HepG2 (cell line): ENCODE results near the gene TMCC1. TPM values are rescaled to one million over a fixed set of nuclear protein-coding genes. Genes with fewer than 3 reads are reported as not detected.

ENCODE experiments used
- E2F1 ChIP-seq: sonication (generic); formaldehyde crosslinking; IDR thresholded peaks from 2 replicates; pipeline ENCODE4 v1.5.0; 2020; ENCODE audit warnings: missing genetic modification reagents
- E2F5 ChIP-seq: sonication (generic); formaldehyde crosslinking; conservative IDR thresholded peaks from 2 replicates; pipeline ENCODE4 v1.4.0; 2020; ENCODE audit warnings: missing genetic modification reagents
- ERF ChIP-seq: IDR thresholded peaks from 2 replicates; pipeline ENCODE4 v1.6.1; 2018; ENCODE audit warnings: missing biosample characterization, missing genetic modification reagents
- ESRRA ChIP-seq: sonication (generic); formaldehyde crosslinking; IDR thresholded peaks from 2 replicates; pipeline ENCODE4 v1.5.1; 2020; ENCODE audit warnings: mild to moderate bottlenecking, low read depth, missing genetic modification reagents
- GATAD1 ChIP-seq: IDR thresholded peaks from 2 replicates; pipeline ENCODE4 v1.6.1; 2016; ENCODE audit warnings: missing genetic modification reagents, missing compliant biosample characterization
- GMEB1 ChIP-seq: sonication (generic); formaldehyde crosslinking; IDR thresholded peaks from 2 replicates; pipeline ENCODE4 v1.5.1; 2020; ENCODE audit warnings: missing genetic modification reagents, mild to moderate bottlenecking, borderline replicate concordance
- HNRNPLL ChIP-seq: fragments of 200-400 bp; formaldehyde crosslinking; IDR thresholded peaks from 2 replicates; pipeline ENCODE4 v1.6.1; 2017; ENCODE audit warnings: mild to moderate bottlenecking, low read depth, low read length; ENCODE audit not compliant: poor library complexity, severe bottlenecking
- IRF1 ChIP-seq: sonication (generic); formaldehyde crosslinking; IDR thresholded peaks from 2 replicates; pipeline ENCODE4 v1.4.0; 2020; ENCODE audit warnings: low read depth, mild to moderate bottlenecking, missing genetic modification reagents
- MTF1 ChIP-seq: sonication (generic); formaldehyde crosslinking; IDR thresholded peaks from 2 replicates; pipeline ENCODE4 v1.5.0; 2020; ENCODE audit warnings: missing genetic modification reagents
- MZF1 ChIP-seq: sonication (generic); formaldehyde crosslinking; IDR thresholded peaks from 2 replicates; pipeline ENCODE4 v1.8.1; 2023; ENCODE audit warnings: mild to moderate bottlenecking, missing genetic modification reagents, borderline replicate concordance
- NR3C1 ChIP-seq: sonication (generic); formaldehyde crosslinking; IDR thresholded peaks from 2 replicates; pipeline ENCODE4 v1.4.0; 2020; ENCODE audit warnings: missing genetic modification reagents
- PITX1 ChIP-seq: sonication (generic); formaldehyde crosslinking; IDR thresholded peaks from 2 replicates; pipeline ENCODE4 v1.5.1; 2020; ENCODE audit warnings: mild to moderate bottlenecking, missing genetic modification reagents
- PREB ChIP-seq: sonication (generic); formaldehyde crosslinking; IDR thresholded peaks from 2 replicates; pipeline ENCODE4 v1.4.0; 2020; ENCODE audit warnings: missing genetic modification reagents
- REXO4 ChIP-seq: sonication (generic); formaldehyde crosslinking; IDR thresholded peaks from 2 replicates; pipeline ENCODE4 v1.8.0; 2022; ENCODE audit warnings: missing genetic modification reagents, mild to moderate bottlenecking, borderline replicate concordance
- STAT5B ChIP-seq: sonication (generic); formaldehyde crosslinking; IDR thresholded peaks from 2 replicates; pipeline ENCODE4 v1.4.0; 2020; ENCODE audit warnings: missing genetic modification reagents
- ZNF205 ChIP-seq: IDR thresholded peaks from 2 replicates; pipeline ENCODE4 v1.6.1; 2018; ENCODE audit warnings: missing biosample characterization, missing genetic modification reagents
- ZNF281 ChIP-seq: sonication (generic); formaldehyde crosslinking; IDR thresholded peaks from 2 replicates; pipeline ENCODE4 v1.4.0; 2020; ENCODE audit warnings: missing genetic modification reagents, borderline replicate concordance
- ZNF431 ChIP-seq: sonication (generic); formaldehyde crosslinking; IDR thresholded peaks from 2 replicates; pipeline ENCODE4 v1.9.0; 2022; ENCODE audit warnings: missing genetic modification reagents, low read depth, mild to moderate bottlenecking, borderline replicate concordance
- ZNF468 ChIP-seq: sonication (generic); formaldehyde crosslinking; IDR thresholded peaks from 2 replicates; pipeline ENCODE4 v1.8.0; 2022; ENCODE audit warnings: mild to moderate bottlenecking, moderate library complexity, missing genetic modification reagents
- ZNF781 ChIP-seq: sonication (generic); formaldehyde crosslinking; IDR thresholded peaks from 2 replicates; pipeline ENCODE4 v1.5.1; 2020; ENCODE audit warnings: borderline replicate concordance, mild to moderate bottlenecking, missing genetic modification reagents; ENCODE audit errors: not compliant biosample characterization
- polyA plus RNA-seq, 8 experiments: library from polyadenylated mRNA; depleted of rRNA in 3 of 8; stranded (reverse) in 7 of 8; unstranded in 1 of 8; fragments of >200 nt; fragmentation: Illumina TruSeq in 4 of 8; extraction: Trizol in 4 of 8; gene quantifications; 2 replicates each; pipeline versions ENCODE4 v1.2.1 to v1.2.3, GENCODE V29; 2011 to 2016; ENCODE audit warnings: low read depth in 4 of 8, missing spikeins in 1 of 8, mixed read lengths in 1 of 8; ENCODE audit not compliant: insufficient read depth in 1 of 8
- total RNA-seq, 5 experiments: library from RNA; depleted of rRNA; stranded (reverse); fragments of >200 nt; fragmentation: Illumina TruSeq; extraction: Trizol; gene quantifications; 2 replicates each; pipeline ENCODE4 v1.2.3, GENCODE V29; 2016; ENCODE audit warnings: low read depth in 1 of 5

The TMCC1 gene
- total and polyA plus RNA-seq, 2 of the 13 experiments (the other 11 are each of a cell fraction or from before 2014, with no cell fraction given) = 12.1 to 264 TPM

GRCh38 chr3:129892857-129893580, 492 bp downstream of the TMCC1 start (continued):
- TF ChIP-seq E2F5 (CRISPR knock-in tag) (0 out of 2 replicates have a peak, but pooled peaks have one; percentile 17), MZF1 (no peak), MTF1 (CRISPR knock-in tag) (no peak), E2F1 (no peak), ZNF205 (CRISPR knock-in tag) (no peak; the same call in 1 of the 2 replicates), ZNF781 (CRISPR knock-in tag) (no peak), NR3C1 (CRISPR knock-in tag) (no peak), ZNF431 (CRISPR knock-in tag) (no peak), REXO4 (no peak), PITX1 (CRISPR knock-in tag) (no peak), GATAD1 (CRISPR knock-in tag) (no peak; the same call in 1 of the 2 replicates), STAT5B (CRISPR knock-in tag) (no peak), ESRRA (CRISPR knock-in tag) (peak; percentile 56; the same call in 1 of the 2 replicates), IRF1 (CRISPR knock-in tag) (no peak), ZNF468 (no peak), ZNF281 (no peak; the same call in 1 of the 2 replicates), GMEB1 (CRISPR knock-in tag) (peak; percentile 22; the same call in 1 of the 2 replicates), HNRNPLL (peak; percentile 57), ERF (no peak; the same call in 1 of the 2 replicates), PREB (CRISPR knock-in tag) (no peak)
